Urothelium cell line (cell line): ENCODE results near the gene DCUN1D3.
A peak's percentile ranks its signal among the peaks of the same experiment; 100 is the strongest.
"Not testable (repeated sequence)": the region's sequence is repeated elsewhere in the genome, so short reads cannot be mapped to it uniquely, and the experiment has no call there.

Experiments used
- DNase-seq: peaks from one replicate; pipeline ENCODE4 v3.0.0; 2011; ENCODE audit warnings: low spot score, mixed read lengths
- FAIRE-seq: peaks from 2 replicates; lab custom pipeline; 2011; peaks lifted over from hg19 to GRCh38; lab: Jason Lieb, UNC

Gene DCUN1D3

GRCh38 chr16:20900299-20901067 is at the start of gene DCUN1D3, which contains the start of gene LYRM1:
TSS of gene DCUN1D3 (minus strand) at chr16:20900358. CDS start at chr16:20862538, 37,820 bp downstream.
TSS of gene LYRM1 (plus strand) at chr16:20900771. CDS start at chr16:20915556, 14,785 bp downstream.
- peak; percentile 92 for DNase-seq
- FAIRE-seq, result no peak

GRCh38 chr16:20949660-20950059 is 49.5 kb upstream of the DCUN1D3 start:
- no peak for FAIRE-seq
- no peak for DNase-seq

- FAIRE-seq, result no peak
- no peak for DNase-seq
Measured at GRCh38 chr16:20948444-20948843, 48.3 kb upstream of the DCUN1D3 start.

- DNase-seq, result no peak
- no peak for FAIRE-seq
Measured at GRCh38 chr16:20946015-20946629, 46.0 kb upstream of the DCUN1D3 start.

GRCh38 chr16:20945575-20945875 is 45.4 kb upstream of the DCUN1D3 start:
- not testable (repeated sequence) for FAIRE-seq, DNase-seq

- no peak for FAIRE-seq
- no peak for DNase-seq
Measured at GRCh38 chr16:20944861-20945574, 44.9 kb upstream of the DCUN1D3 start.

- no peak for DNase-seq
- no peak for FAIRE-seq
Measured at GRCh38 chr16:20942256-20942655, 42.1 kb upstream of the DCUN1D3 start.

GRCh38 chr16:20941636-20941926 is 41.4 kb upstream of the DCUN1D3 start:
- FAIRE-seq (no peak), DNase-seq (no peak)

- no peak for FAIRE-seq
Measured at GRCh38 chr16:20940871-20941635, 40.9 kb upstream of the DCUN1D3 start.

GRCh38 chr16:20939611-20940010 is 39.5 kb upstream of the DCUN1D3 start:
- FAIRE-seq (no peak), DNase-seq (no peak)

More at GRCh38 chr16:20940871-20941635, 40.9 kb upstream of the DCUN1D3 start:
- DNase-seq, result no peak

GRCh38 chr16:20938426-20938825 is 38.3 kb upstream of the DCUN1D3 start:
- FAIRE-seq (no peak), DNase-seq (no peak)

- no peak for FAIRE-seq
- DNase-seq, result no peak
Measured at GRCh38 chr16:20937736-20938135, 37.6 kb upstream of the DCUN1D3 start.

GRCh38 chr16:20933589-20933988 is 33.4 kb upstream of the DCUN1D3 start:
- FAIRE-seq, result no peak
- no peak for DNase-seq

- DNase-seq (no peak), FAIRE-seq (no peak)
Measured at GRCh38 chr16:20931066-20931600, 31.0 kb upstream of the DCUN1D3 start.

- DNase-seq, result no peak
- FAIRE-seq, result no peak
Measured at GRCh38 chr16:20930365-20930690, 30.2 kb upstream of the DCUN1D3 start.

- not testable (repeated sequence) for DNase-seq, FAIRE-seq
Measured at GRCh38 chr16:20929676-20930364, 29.7 kb upstream of the DCUN1D3 start.

- FAIRE-seq (no peak), DNase-seq (no peak)
Measured at GRCh38 chr16:20928774-20929411, 28.7 kb upstream of the DCUN1D3 start.

- FAIRE-seq (no peak), DNase-seq (no peak)
Measured at GRCh38 chr16:20925751-20926150, 25.6 kb upstream of the DCUN1D3 start.

GRCh38 chr16:20923876-20924275 is 23.7 kb upstream of the DCUN1D3 start:
- no peak for FAIRE-seq
- DNase-seq, result no peak

GRCh38 chr16:20920799-20921198 is 20.6 kb upstream of the DCUN1D3 start:
- DNase-seq, result no peak
- FAIRE-seq, result no peak
